ENCODE measurements around the gene FUT8. TPM values are rescaled to one million over a fixed set of nuclear protein-coding genes. Genes with fewer than 3 reads are reported as not detected.

FUT8 gene
- total RNA-seq, 4 donors from 2014 or later = 7.9 to 27.5 (median 12.8) TPM

GRCh38 chr14:65453807-65454480 lies 41.4 kb downstream of the FUT8 start:
- intact Hi-C loops (cut with DNase I; ENCODE audit: low total_unique reads) (no loop called here), in situ Hi-C loops (cut with MboI; ENCODE audit: low pct_ligation_motif_present in 1 of 4, low pct_unique_long_range_greater_than_20kb in 1 of 4, low sequenced_read_pairs in 3 of 4) (no loop called here)
- H3K4me3 ChIP-seq = no peak overlapping the region

GRCh38 chr14:65456247-65456646 lies 43.7 kb downstream of the FUT8 start:
- in situ Hi-C loops (cut with MboI; ENCODE audit: low pct_ligation_motif_present in 1 of 4, low pct_unique_long_range_greater_than_20kb in 1 of 4, low sequenced_read_pairs in 3 of 4) = no loop called here
- H3K36me3 ChIP-seq = peaks cover 0 to 5% (median 2%) of the 10 kb centered on the region in 4 donors
- no peak overlapping the region for H3K27ac ChIP-seq
- 100% methylated on average over 1 of the region's 1 CpG for WGBS, 2 donors (ENCODE audit: low coverage in 1 of 2)
- no peak overlapping the region for H3K4me3 ChIP-seq
- TF ChIP-seq POLR2A (IDR thresholded peaks at IDR 0.05) (no peak), POLR2AphosphoS5 (IDR thresholded peaks at IDR 0.05) (no peak), CTCF (IDR thresholded peaks at IDR 0.05) (no peak), EP300 (IDR thresholded peaks at IDR 0.05; ENCODE audit: low read depth) (no peak)
- no peaks in the 10 kb centered on the region for H3K27me3 ChIP-seq
- DNase-seq = no peak
- peaks cover 4 to 6% of the 10 kb centered on the region in 2 donors for H3K9me3 ChIP-seq
- intact Hi-C loops (cut with DNase I; ENCODE audit: low total_unique reads) = no loop called here
- peaks cover 0 to 8% (median 0%) of the 10 kb centered on the region in 4 donors for H3K4me1 ChIP-seq

More at GRCh38 chr14:65453807-65454480, 41.4 kb downstream of the FUT8 start:
- no peak for TF ChIP-seq CTCF (IDR thresholded peaks at IDR 0.05)
- no peak for TF ChIP-seq EP300 (IDR thresholded peaks at IDR 0.05; ENCODE audit: low read depth)
- TF ChIP-seq POLR2AphosphoS5 (IDR thresholded peaks at IDR 0.05) = no peak
- TF ChIP-seq POLR2A (IDR thresholded peaks at IDR 0.05) = no peak
- no peak overlapping the region for H3K27ac ChIP-seq
- peaks cover 4 to 6% of the 10 kb centered on the region in 2 donors for H3K9me3 ChIP-seq
- H3K27me3 ChIP-seq = no peaks in the 10 kb centered on the region
- WGBS, 2 donors (ENCODE audit: low coverage in 1 of 2) = 69 to 73% methylated on average over 3 of the region's 3 CpGs
- peaks cover 0 to 5% (median 2%) of the 10 kb centered on the region in 4 donors for H3K36me3 ChIP-seq
- peaks cover 0 to 8% (median 0%) of the 10 kb centered on the region in 4 donors for H3K4me1 ChIP-seq
- DNase-seq = no peak

- DNase-seq = no peak
- 76 to 78% methylated on average over 2 of the region's 2 CpGs for WGBS, 2 donors (ENCODE audit: low coverage in 1 of 2)
- TF ChIP-seq POLR2A (IDR thresholded peaks at IDR 0.05) = no peak
- no peak for TF ChIP-seq EP300 (IDR thresholded peaks at IDR 0.05; ENCODE audit: low read depth)
- no peak for TF ChIP-seq CTCF (IDR thresholded peaks at IDR 0.05)
- no peak for TF ChIP-seq POLR2AphosphoS5 (IDR thresholded peaks at IDR 0.05)
- Histone ChIP-seq H3K27ac (no peak overlapping the region), H3K4me3 (no peak overlapping the region), H3K4me1 (no peaks in the 10 kb centered on the region), H3K27me3 (no peaks in the 10 kb centered on the region), H3K9me3 (no peaks in the 10 kb centered on the region), H3K36me3 (peaks cover 0 to 5% (median 2%) of the 10 kb centered on the region in 4 donors)
- in situ Hi-C loops (cut with MboI; ENCODE audit: low pct_ligation_motif_present in 1 of 4, low pct_unique_long_range_greater_than_20kb in 1 of 4, low sequenced_read_pairs in 3 of 4) = no loop called here
- intact Hi-C loops (cut with DNase I; ENCODE audit: low total_unique reads) = no loop called here
Measured at GRCh38 chr14:65461730-65462129, 49.2 kb downstream of the FUT8 start.

GRCh38 chr14:65462411-65462810 lies 49.9 kb downstream of the FUT8 start:
- no peak for TF ChIP-seq CTCF (IDR thresholded peaks at IDR 0.05)
- no peak for TF ChIP-seq POLR2A (IDR thresholded peaks at IDR 0.05)
- TF ChIP-seq POLR2AphosphoS5 (IDR thresholded peaks at IDR 0.05) = no peak
- TF ChIP-seq EP300 (IDR thresholded peaks at IDR 0.05; ENCODE audit: low read depth) = no peak
- intact Hi-C loops (cut with DNase I; ENCODE audit: low total_unique reads) = no loop called here
- in situ Hi-C loops (cut with MboI; ENCODE audit: low pct_ligation_motif_present in 1 of 4, low pct_unique_long_range_greater_than_20kb in 1 of 4, low sequenced_read_pairs in 3 of 4) = no loop called here
- Histone ChIP-seq H3K27ac (no peak overlapping the region), H3K4me3 (no peak overlapping the region), H3K9me3 (no peaks in the 10 kb centered on the region), H3K36me3 (peaks cover 0 to 5% (median 2%) of the 10 kb centered on the region in 4 donors), H3K27me3 (no peaks in the 10 kb centered on the region), H3K4me1 (no peaks in the 10 kb centered on the region)
- WGBS, 2 donors (ENCODE audit: low coverage in 1 of 2) = 73 to 74% methylated on average over 3 of the region's 3 CpGs
- DNase-seq = no peak
